Measurements from ENCODE around the gene UBTF. TPM values are rescaled to one million over a fixed set of nuclear protein-coding genes. Genes with fewer than 3 reads are reported as not detected.

UBTF gene
- total and polyA plus RNA-seq, 2 donors (not counting 1 experiment from before 2014, with no cell fraction given), result 43.1 to 179 TPM

- TF ChIP-seq EZH2 (IDR thresholded peaks at IDR 0.05; ENCODE audit: borderline replicate concordance, insufficient read depth, low read depth, low read length, poor library complexity, severe bottlenecking) (no peak), CTCF (IDR thresholded peaks at IDR 0.05) (no peak)
- Histone ChIP-seq H3K79me2 (ENCODE audit: control insufficient read depth, insufficient read depth, low read length) (peaks cover 52% of the 10 kb centered on the region), H4K20me1 (ENCODE audit: control insufficient read depth, insufficient read depth, low read length, poor library complexity, severe bottlenecking) (peaks cover 39% of the 10 kb centered on the region), H3K4me1 (ENCODE audit: control insufficient read depth in 2 of 2, insufficient read depth in 2 of 2, low read length in 2 of 2) (peaks cover 22 to 26% of the 10 kb centered on the region in 2 donors), H2AFZ (ENCODE audit: insufficient read depth, low read depth, low read length, poor library complexity, severe bottlenecking) (no peak overlapping the region), H3K27me3 (replicated peaks in 1 of 4; ENCODE audit: control extremely low read depth in 1 of 4, control insufficient read depth in 3 of 4, insufficient read depth in 4 of 4, low read length in 3 of 4) (no peaks in the 10 kb centered on the region), H3K27ac (ENCODE audit: low read length in 2 of 2) (peak overlapping the region in 1 of 2 donors; percentile 97), H3K4me3 (ENCODE audit: control extremely low read depth in 1 of 5, extremely low read depth in 1 of 5, insufficient read depth in 1 of 5, low read depth in 2 of 5, low read length in 4 of 5) (no peak overlapping the region), H3K36me3 (replicated peaks in 1 of 2; ENCODE audit: control extremely low read depth in 1 of 2, control insufficient read depth in 1 of 2, extremely low read depth in 1 of 2, insufficient read depth in 2 of 2, low read length in 1 of 2) (peaks cover 0 to 33% of the 10 kb centered on the region in 2 experiments), H3K9ac (ENCODE audit: low read length) (no peak overlapping the region), H3K4me2 (replicated peaks; ENCODE audit: low read depth, low read length, poor library complexity, severe bottlenecking) (peak overlapping the region; percentile 88), H3K9me3 (ENCODE audit: control extremely low read depth in 1 of 3, control insufficient read depth in 2 of 3, insufficient read depth in 1 of 3, low read length in 2 of 3) (no peaks in the 10 kb centered on the region)
- POLR2A ChIA-PET, result interaction anchor here (0.9 kb wide), 1 partner anchor 11 kb away, joined by 12 read pairs; the partner anchor contains the start of gene ATXN7L3
- intact Hi-C loops (cut with micrococcal nuclease), result no loop called here
- ATAC-seq (ENCODE audit: low read depth) (no peak), DNase-seq (no peak)
- Mint-ChIP-seq H3K27ac (peak overlapping the region; percentile 100), H3K27me3 (no peaks in the 10 kb centered on the region), H3K9me3 (ENCODE audit: insufficient read depth) (no peaks in the 10 kb centered on the region), H3K4me3 (peak overlapping the region; percentile 98), H3K4me1 (peaks cover 34% of the 10 kb centered on the region)
- CTCF ChIA-PET, result interaction anchor here (1.0 to 1.4 kb wide), 4 partner anchors 9 to 47 kb away, joined by 4 to 5 read pairs (median 4); partner anchors contain the start of gene HROB
- 93% methylated on average over 3 of the region's 12 CpGs for WGBS (ENCODE audit: insufficient coverage)
Measured at GRCh38 chr17:44188576-44189403, 30.7 kb downstream of the UBTF start.

Measured in B cell (primary cell).